NCI-H345 treated with DMSO at 0.1 percent for 48 hours (cell line): ENCODE data around the gene NT5C3A.
"Not testable (repeated sequence)": the region's sequence is repeated elsewhere in the genome, so short reads cannot be mapped to it uniquely, and the experiment has no call there.

ENCODE experiments used
- DNase-seq: peaks from one replicate; lab custom pipeline; 2025; ENCODE audit not compliant: unreplicated experiment; lab: John Stamatoyannopoulos, UW

The NT5C3A gene

GRCh38 chr7:32979902-32980301, 82.7 kb downstream of the NT5C3A start:
- not testable (repeated sequence) for DNase-seq

DNA sequence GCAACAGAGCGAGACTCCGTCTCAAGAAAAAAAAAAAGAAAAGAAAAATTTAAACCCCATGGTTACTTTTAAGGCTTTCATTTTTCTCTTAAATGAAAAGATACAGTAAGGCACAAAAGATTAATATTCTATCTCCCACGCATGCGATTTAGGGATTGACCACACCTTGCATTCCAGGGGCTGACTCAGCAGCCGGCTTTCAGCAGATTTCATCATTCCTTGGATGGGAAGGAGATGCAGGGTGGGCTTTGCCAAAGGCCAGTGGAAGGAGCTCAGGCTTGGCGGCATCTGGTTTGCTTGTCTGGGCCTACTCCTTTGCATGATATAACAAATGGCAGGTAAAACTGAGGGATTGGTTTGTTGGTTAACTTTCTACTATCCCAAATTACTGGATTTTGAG, 83.3 kb downstream of the NT5C3A start:
- DNase-seq: not testable (repeated sequence)

- DNase-seq: not testable (repeated sequence)
These were observed 85.4 kb downstream of the NT5C3A start for GRCh38 chr7:32977159-32977558.

- not testable (repeated sequence) for DNase-seq
These were observed 90.6 kb downstream of the NT5C3A start for GRCh38 chr7:32971967-32972366.

GRCh38 chr7:32967268-32967582, 95.4 kb downstream of the NT5C3A start:
- not testable (repeated sequence) for DNase-seq

- not testable (repeated sequence) for DNase-seq
These were observed 95.9 kb downstream of the NT5C3A start for GRCh38 chr7:32966489-32967267.

- not testable (repeated sequence) for DNase-seq
These were observed 98.0 kb downstream of the NT5C3A start for GRCh38 chr7:32964461-32965159.
